HG02759 (cell line): ENCODE measurements around the gene ABL2.
"Not testable (repeated sequence)": the region's sequence is repeated elsewhere in the genome, so short reads cannot be mapped to it uniquely, and the experiment has no call there.

Experiments used
- ATAC-seq: cut with Tn5 transposase; IDR thresholded peaks from one replicate; pipeline ENCODE4 v1.9.1; 2021; ENCODE audit warnings: mild to moderate bottlenecking, moderate library complexity; ENCODE audit not compliant: unreplicated experiment

Gene ABL2

GRCh38 chr1:179217943-179218507, 11.5 kb downstream of the ABL2 start:
- ATAC-seq: no peak

GRCh38 chr1:179213317-179213716, 16.2 kb downstream of the ABL2 start:
- ATAC-seq: not testable (repeated sequence)

- ATAC-seq: no peak
Measured at GRCh38 chr1:179208681-179209477, 20.6 kb downstream of the ABL2 start.

- ATAC-seq: no peak
Measured at GRCh38 chr1:179206812-179207211, 22.7 kb downstream of the ABL2 start.

- no peak for ATAC-seq
Measured at GRCh38 chr1:179205284-179205683, 24.2 kb downstream of the ABL2 start.

- ATAC-seq: no peak
Measured at GRCh38 chr1:179202161-179202560, 27.3 kb downstream of the ABL2 start.

- no peak for ATAC-seq
Measured at GRCh38 chr1:179200586-179200985, 28.9 kb downstream of the ABL2 start.

GRCh38 chr1:179197690-179198297, 31.7 kb downstream of the ABL2 start:
- ATAC-seq: no peak

- not testable (repeated sequence) for ATAC-seq
Measured at GRCh38 chr1:179195857-179196256, 33.6 kb downstream of the ABL2 start.

GRCh38 chr1:179195376-179195775, 34.1 kb downstream of the ABL2 start:
- ATAC-seq: no peak

GRCh38 chr1:179194068-179194537, 35.4 kb downstream of the ABL2 start:
- ATAC-seq: no peak

- no peak for ATAC-seq
Measured at GRCh38 chr1:179190861-179191260, 38.6 kb downstream of the ABL2 start.

GRCh38 chr1:179187735-179188471, 41.6 kb downstream of the ABL2 start:
- no peak for ATAC-seq

- no peak for ATAC-seq
Measured at GRCh38 chr1:179187043-179187442, 42.4 kb downstream of the ABL2 start.

GRCh38 chr1:179184403-179184802, 45.1 kb downstream of the ABL2 start:
- no peak for ATAC-seq

GRCh38 chr1:179183857-179184256, 45.6 kb downstream of the ABL2 start:
- no peak for ATAC-seq

- no peak for ATAC-seq
Measured at GRCh38 chr1:179178950-179179349, 50.5 kb downstream of the ABL2 start.

GRCh38 chr1:179178183-179178582, 51.3 kb downstream of the ABL2 start:
- no peak for ATAC-seq

- no peak for ATAC-seq
Measured at GRCh38 chr1:179177615-179178014, 51.9 kb downstream of the ABL2 start.

GRCh38 chr1:179177182-179177581, 52.3 kb downstream of the ABL2 start:
- ATAC-seq: no peak
